PC-3 (cell line): ENCODE data around the gene BATF3. TPM values are rescaled to one million over a fixed set of nuclear protein-coding genes. Genes with fewer than 3 reads are reported as not detected.

Experiments used
- ATAC-seq: fragments of 200-7000 bp; cut with Tn5 transposase; 2 replicates; pipeline ENCODE4 v1.9.1; 2020; ENCODE audit warnings: mild to moderate bottlenecking, moderate library complexity
- BruUV-seq: library from RNA; stranded (reverse); fragments of 400-500 nt; replicated peaks from 2 replicates; lab custom pipeline; 2021; lab: Mats Ljungman, UMichigan
- CTCF ChIA-PET: fragments of 300-600 bp; sonication (Branson Sonifier 250); formaldehyde crosslinking; loops from one replicate; lab custom pipeline; 2022; ENCODE audit warnings: antibody characterized with exemption; lab: Charles Lee
- POLR2A ChIA-PET: fragments of 300-600 bp; sonication (Branson Sonifier 250); formaldehyde crosslinking; loops from one replicate; lab custom pipeline; 2022; ENCODE audit warnings: antibody characterized with exemption; ENCODE audit not compliant: unreplicated experiment; lab: Charles Lee
- DNase-seq: peaks from one replicate; pipeline ENCODE4 v3.0.0-alpha.2; 2015
- H2AFZ ChIP-seq: fragments of 300-600 bp; sonication (generic); 2 replicates; pipeline ENCODE4 v1.6.0; 2016; ENCODE audit warnings: antibody characterized with exemption, low read length
- H3F3A ChIP-seq: fragments of 300-600 bp; sonication (generic); one replicate; pipeline ENCODE4 v1.6.0; 2017; ENCODE audit warnings: antibody characterized with exemption, low read length, control low read depth, mild to moderate bottlenecking; ENCODE audit not compliant: unreplicated experiment
- H3K27ac ChIP-seq: fragments of 300-600 bp; sonication (generic); 2 replicates; pipeline ENCODE4 v1.5.1; 2016; ENCODE audit warnings: mild to moderate bottlenecking, low read length
- H3K27me3 ChIP-seq: fragments of 300-600 bp; sonication (generic); 2 replicates; pipeline ENCODE4 v1.6.1; 2016; ENCODE audit warnings: low read length, mixed read lengths
- H3K36me3 ChIP-seq: fragments of 300-600 bp; sonication (generic); 2 replicates; pipeline ENCODE4 v1.6.1; 2016; ENCODE audit warnings: low read depth, mixed run types, low read length, mixed read lengths
- H3K4me1 ChIP-seq: fragments of 300-600 bp; sonication (generic); 2 replicates; pipeline ENCODE4 v1.5.1; 2016; ENCODE audit warnings: low read length; ENCODE audit not compliant: insufficient read depth
- H3K4me2 ChIP-seq: fragments of 300-600 bp; sonication (generic); 2 replicates; pipeline ENCODE4 v1.6.0; 2016; ENCODE audit warnings: low read length
- H3K4me3 ChIP-seq: fragments of 300-600 bp; sonication (generic); 2 replicates; pipeline ENCODE4 v1.5.1; 2016; ENCODE audit warnings: mild to moderate bottlenecking, low read length, mixed read lengths
- H3K79me2 ChIP-seq: fragments of 300-600 bp; sonication (generic); 2 replicates; pipeline ENCODE4 v1.6.1; 2017; ENCODE audit warnings: low read length, mixed read lengths
- H3K9ac ChIP-seq: fragments of 300-600 bp; sonication (generic); 2 replicates; pipeline ENCODE4 v1.6.0; 2016; ENCODE audit warnings: mild to moderate bottlenecking, low read length
- H3K9me2 ChIP-seq: fragments of 300-600 bp; sonication (generic); replicated peaks from 2 replicates; pipeline ENCODE4 v1.6.1; 2016; ENCODE audit warnings: mixed run types, low read length, mixed read lengths
- H3K9me3 ChIP-seq: fragments of 300-600 bp; sonication (generic); 2 replicates; pipeline ENCODE4 v1.6.1; 2016; ENCODE audit warnings: low read length, mixed read lengths
- H4K20me1 ChIP-seq: fragments of 300-600 bp; sonication (generic); 2 replicates; pipeline ENCODE4 v1.6.1; 2016; ENCODE audit warnings: low read length, mixed read lengths
- EZH2 ChIP-seq: fragments of 300-600 bp; sonication (generic); IDR thresholded peaks from one replicate; pipeline ENCODE4 v1.6.1; 2017; ENCODE audit warnings: antibody characterized with exemption, mild to moderate bottlenecking, low read length; ENCODE audit not compliant: unreplicated experiment
- EZH2phosphoT487 ChIP-seq: fragments of 300-600 bp; sonication (generic); IDR thresholded peaks from 2 replicates; pipeline ENCODE4 v1.6.1; 2018; ENCODE audit warnings: mild to moderate bottlenecking, antibody characterized with exemption, low read length, borderline replicate concordance
- intact Hi-C: fragments of 100-400 bp; cut with micrococcal nuclease; formaldehyde crosslinking; loops from 2 replicates; pipeline ENCODE4 v1.9.0; 2023
- total RNA-seq: library from RNA; depleted of rRNA; stranded (reverse); fragments of >200 nt; gene quantifications from 2 replicates; pipeline ENCODE4 v1.2.3, GENCODE V29; 2014
- TF ChIP-seq, protein P1 (sequence below): fragments of 300-600 bp; sonication (generic); conservative IDR thresholded peaks from 2 replicates; pipeline ENCODE4 v1.5.1; 2017; ENCODE audit warnings: antibody characterized with exemption, low read depth, mild to moderate bottlenecking, low read length

The BATF3 gene
- total RNA-seq, 1 experiment from 2014 or later, result 4.3 TPM

DNA sequence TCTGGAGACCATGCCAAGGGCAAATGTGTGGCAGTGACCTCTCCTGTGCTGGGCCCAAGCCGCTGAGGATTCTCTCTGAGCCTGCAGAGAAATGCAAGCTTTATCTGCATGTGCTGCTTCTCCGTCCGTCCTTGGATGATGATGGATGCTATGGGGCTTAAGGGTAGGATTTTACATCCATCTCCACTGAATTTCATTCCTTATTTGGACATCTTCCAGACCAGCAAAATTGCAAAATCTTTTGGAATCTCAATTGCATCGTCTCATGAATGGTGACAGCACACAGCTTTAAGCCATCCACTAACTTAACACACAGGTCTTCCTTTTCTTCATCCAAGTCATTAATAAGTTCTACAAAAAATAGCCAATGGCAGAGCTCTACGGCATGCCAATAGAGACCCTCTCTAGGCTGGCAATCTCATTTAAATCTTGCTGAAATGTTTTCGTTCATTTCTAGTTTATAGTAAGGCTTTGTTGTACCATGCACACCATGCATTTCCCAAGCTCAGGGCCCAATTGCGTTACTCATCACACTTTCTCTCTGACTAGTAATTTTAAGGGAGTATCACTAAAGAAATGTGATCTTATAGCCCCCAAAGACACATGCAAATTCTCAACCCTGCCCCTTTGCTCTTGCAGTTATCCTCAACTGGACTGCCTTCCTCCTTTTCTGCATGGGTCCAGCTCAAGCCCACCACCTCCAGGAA lies 11.1 kb downstream of the BATF3 start:
- H3K79me2 ChIP-seq, result no peaks in the 10 kb centered on the region
- no peak overlapping the region for H3K4me2 ChIP-seq
- TF ChIP-seq, protein P1, sequence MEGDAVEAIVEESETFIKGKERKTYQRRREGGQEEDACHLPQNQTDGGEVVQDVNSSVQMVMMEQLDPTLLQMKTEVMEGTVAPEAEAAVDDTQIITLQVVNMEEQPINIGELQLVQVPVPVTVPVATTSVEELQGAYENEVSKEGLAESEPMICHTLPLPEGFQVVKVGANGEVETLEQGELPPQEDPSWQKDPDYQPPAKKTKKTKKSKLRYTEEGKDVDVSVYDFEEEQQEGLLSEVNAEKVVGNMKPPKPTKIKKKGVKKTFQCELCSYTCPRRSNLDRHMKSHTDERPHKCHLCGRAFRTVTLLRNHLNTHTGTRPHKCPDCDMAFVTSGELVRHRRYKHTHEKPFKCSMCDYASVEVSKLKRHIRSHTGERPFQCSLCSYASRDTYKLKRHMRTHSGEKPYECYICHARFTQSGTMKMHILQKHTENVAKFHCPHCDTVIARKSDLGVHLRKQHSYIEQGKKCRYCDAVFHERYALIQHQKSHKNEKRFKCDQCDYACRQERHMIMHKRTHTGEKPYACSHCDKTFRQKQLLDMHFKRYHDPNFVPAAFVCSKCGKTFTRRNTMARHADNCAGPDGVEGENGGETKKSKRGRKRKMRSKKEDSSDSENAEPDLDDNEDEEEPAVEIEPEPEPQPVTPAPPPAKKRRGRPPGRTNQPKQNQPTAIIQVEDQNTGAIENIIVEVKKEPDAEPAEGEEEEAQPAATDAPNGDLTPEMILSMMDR, result no peak
- no peak for TF ChIP-seq EZH2phosphoT487
- no peak for TF ChIP-seq EZH2
- no peaks in the 10 kb centered on the region for H3K9me3 ChIP-seq
- peaks cover 4% of the 10 kb centered on the region; the same call in 1 of the 2 replicates for H3K4me1 ChIP-seq
- DNase-seq, result no peak
- H2AFZ ChIP-seq, result no peak overlapping the region
- no peaks in the 10 kb centered on the region for H4K20me1 ChIP-seq
- H3K4me3 ChIP-seq, result no peak overlapping the region
- no peak overlapping the region for H3K9ac ChIP-seq
- H3K27me3 ChIP-seq, result peaks cover 33% of the 10 kb centered on the region; the same call in 1 of the 2 replicates
- intact Hi-C loops, result no loop called here
- no peaks in the 10 kb centered on the region for H3K36me3 ChIP-seq
- no TSS peak for BruUV-seq
- no peak overlapping the region for H3K27ac ChIP-seq
- H3F3A ChIP-seq, result no peaks in the 10 kb centered on the region
- POLR2A ChIA-PET, result no interaction called here
- no peaks in the 10 kb centered on the region for H3K9me2 ChIP-seq
- CTCF ChIA-PET, result no interaction called here
- ATAC-seq, result no peak

DNA sequence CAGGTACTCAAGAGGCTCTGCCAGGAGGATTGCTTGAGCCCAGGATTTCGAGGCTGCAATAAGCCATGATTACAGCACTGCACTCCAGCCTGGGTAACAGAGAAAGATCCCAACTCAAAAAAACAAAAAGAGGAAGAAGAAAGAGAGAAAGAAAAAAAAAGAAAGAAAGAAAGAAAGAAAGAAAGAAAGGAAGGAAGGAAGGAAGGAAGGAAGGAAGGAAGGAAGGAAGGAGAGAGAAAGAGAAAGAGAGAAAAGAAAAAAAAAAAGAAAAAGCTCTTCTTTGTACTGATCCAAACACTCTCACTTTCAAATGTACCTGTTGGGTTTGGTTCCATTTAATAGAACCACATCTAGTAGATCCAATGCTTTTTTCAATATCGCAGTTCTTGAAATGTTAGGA lies 11.8 kb downstream of the BATF3 start:
- Histone ChIP-seq H3K4me2 (no peak overlapping the region), H3K9me3 (no peaks in the 10 kb centered on the region), H3K4me1 (peaks cover 2% of the 10 kb centered on the region; the same call in 1 of the 2 replicates), H3K4me3 (no peak overlapping the region), H3K27me3 (peaks cover 33% of the 10 kb centered on the region; the same call in 1 of the 2 replicates), H3K36me3 (no peaks in the 10 kb centered on the region), H3K27ac (no peak overlapping the region), H2AFZ (no peak overlapping the region), H3K9me2 (no peaks in the 10 kb centered on the region), H4K20me1 (no peaks in the 10 kb centered on the region), H3K79me2 (no peaks in the 10 kb centered on the region), H3K9ac (no peak overlapping the region), H3F3A (no peaks in the 10 kb centered on the region)
- ChIA-PET POLR2A (no interaction called here), CTCF (no interaction called here)
- DNase-seq (no peak), ATAC-seq (no peak)
- BruUV-seq, result no TSS peak
- intact Hi-C loops, result no loop called here
- TF ChIP-seq, protein P1, result no peak
- TF ChIP-seq EZH2phosphoT487, result no peak
- TF ChIP-seq EZH2, result no peak

DNA sequence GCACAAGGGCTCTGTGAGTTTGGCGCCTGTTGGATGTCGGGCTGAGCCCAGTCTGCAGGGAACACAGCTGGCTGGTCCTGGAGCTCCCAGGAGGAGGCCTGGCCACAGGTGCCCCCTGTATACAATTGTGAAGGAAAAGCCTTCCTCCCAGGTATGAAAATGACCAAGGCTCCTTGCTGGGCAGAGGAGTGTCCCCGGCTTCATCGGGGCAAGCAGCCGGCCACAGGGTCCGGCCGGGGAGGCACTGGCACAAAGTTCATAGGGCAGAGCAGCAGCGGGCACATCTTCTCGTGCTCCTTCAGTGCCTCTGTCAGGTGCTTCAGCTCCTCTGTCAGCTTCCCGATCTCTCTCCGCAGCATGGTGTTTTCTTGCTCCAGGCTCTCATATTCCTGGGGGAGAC lies 13.0 kb downstream of the BATF3 start:
- Histone ChIP-seq H3K27me3 (peaks cover 33% of the 10 kb centered on the region; the same call in 1 of the 2 replicates), H3K9me2 (no peaks in the 10 kb centered on the region), H4K20me1 (no peaks in the 10 kb centered on the region), H3K79me2 (no peaks in the 10 kb centered on the region), H3K4me1 (no peaks in the 10 kb centered on the region), H3K9ac (no peak overlapping the region), H3K27ac (no peak overlapping the region), H3K36me3 (no peaks in the 10 kb centered on the region), H3F3A (no peaks in the 10 kb centered on the region), H2AFZ (no peak overlapping the region), H3K4me3 (no peak overlapping the region), H3K4me2 (no peak overlapping the region), H3K9me3 (no peaks in the 10 kb centered on the region)
- CTCF ChIA-PET, result no interaction called here
- ATAC-seq, result no peak
- intact Hi-C loops, result no loop called here
- DNase-seq, result no peak
- POLR2A ChIA-PET, result no interaction called here
- TF ChIP-seq, protein P1, result no peak
- no peak for TF ChIP-seq EZH2phosphoT487
- no peak for TF ChIP-seq EZH2
- BruUV-seq, result no TSS peak
